T47D (cell line): ENCODE measurements around the gene PGAP3.
"Not testable (repeated sequence)": the region's sequence is repeated elsewhere in the genome, so short reads cannot be mapped to it uniquely, and the experiment has no call there.

Experiments
- DNase-seq, 2 experiments: peaks; one replicate each; pipeline versions ENCODE4 v3.0.0 to v3.0.0-alpha.2; 2011 to 2012; ENCODE audit warnings: low read depth in 1 of 2, low spot score in 1 of 2
- JUND ChIP-seq: IDR thresholded peaks from 2 replicates; pipeline ENCODE4 v1.6.1; 2012; ENCODE audit warnings: low read depth
- in situ Hi-C: cut with HindIII; loops from 2 replicates; pipeline ENCODE4 v1.10.0; 2016; ENCODE audit warnings: low sequenced_read_pairs, low pct_unique_long_range_greater_than_20kb

Gene PGAP3

DNA sequence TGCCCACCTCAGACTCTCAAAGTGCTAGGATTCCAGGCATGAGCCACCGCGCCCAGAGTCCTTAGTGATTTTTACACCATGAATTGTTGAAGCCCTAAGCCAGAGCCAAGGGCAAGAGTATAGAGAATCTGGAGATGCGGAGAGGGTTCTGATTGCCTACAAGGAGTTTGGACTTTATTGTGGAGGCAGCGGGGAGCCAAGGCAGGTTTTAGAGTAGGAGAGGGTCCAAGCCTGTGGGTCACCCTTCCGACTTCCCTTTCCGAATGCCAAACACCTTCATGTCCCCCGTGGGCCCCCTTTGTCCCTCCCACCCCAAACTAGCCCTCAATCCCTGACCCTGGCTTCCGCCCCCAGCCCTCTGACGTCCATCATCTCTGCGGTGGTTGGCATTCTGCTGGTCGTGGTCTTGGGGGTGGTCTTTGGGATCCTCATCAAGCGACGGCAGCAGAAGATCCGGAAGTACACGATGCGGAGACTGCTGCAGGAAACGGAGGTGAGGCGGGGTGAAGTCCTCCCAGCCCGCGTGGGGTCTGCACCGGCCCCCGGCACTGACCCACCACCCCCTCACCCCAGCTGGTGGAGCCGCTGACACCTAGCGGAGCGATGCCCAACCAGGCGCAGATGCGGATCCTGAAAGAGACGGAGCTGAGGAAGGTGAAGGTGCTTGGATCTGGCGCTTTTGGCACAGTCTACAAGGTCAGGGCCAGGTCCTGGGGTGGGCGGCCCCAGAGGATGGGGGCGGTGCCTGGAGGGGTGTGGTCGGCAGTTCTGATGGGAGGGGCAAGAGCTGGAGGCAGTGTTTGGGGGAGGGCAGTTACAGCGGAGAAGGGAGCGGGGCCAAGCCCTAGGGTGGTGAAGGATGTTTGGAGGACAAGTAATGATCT, 35.4 kb upstream of the PGAP3 start:
- peak in 1 of 2 experiments; percentile 58 for DNase-seq
- in situ Hi-C loops: no loop called here
- TF ChIP-seq JUND: no peak

GRCh38 chr17:39722104-39722503, 34.2 kb upstream of the PGAP3 start:
- in situ Hi-C loops: no loop called here
- no peak for TF ChIP-seq JUND
- DNase-seq: no peak

DNA sequence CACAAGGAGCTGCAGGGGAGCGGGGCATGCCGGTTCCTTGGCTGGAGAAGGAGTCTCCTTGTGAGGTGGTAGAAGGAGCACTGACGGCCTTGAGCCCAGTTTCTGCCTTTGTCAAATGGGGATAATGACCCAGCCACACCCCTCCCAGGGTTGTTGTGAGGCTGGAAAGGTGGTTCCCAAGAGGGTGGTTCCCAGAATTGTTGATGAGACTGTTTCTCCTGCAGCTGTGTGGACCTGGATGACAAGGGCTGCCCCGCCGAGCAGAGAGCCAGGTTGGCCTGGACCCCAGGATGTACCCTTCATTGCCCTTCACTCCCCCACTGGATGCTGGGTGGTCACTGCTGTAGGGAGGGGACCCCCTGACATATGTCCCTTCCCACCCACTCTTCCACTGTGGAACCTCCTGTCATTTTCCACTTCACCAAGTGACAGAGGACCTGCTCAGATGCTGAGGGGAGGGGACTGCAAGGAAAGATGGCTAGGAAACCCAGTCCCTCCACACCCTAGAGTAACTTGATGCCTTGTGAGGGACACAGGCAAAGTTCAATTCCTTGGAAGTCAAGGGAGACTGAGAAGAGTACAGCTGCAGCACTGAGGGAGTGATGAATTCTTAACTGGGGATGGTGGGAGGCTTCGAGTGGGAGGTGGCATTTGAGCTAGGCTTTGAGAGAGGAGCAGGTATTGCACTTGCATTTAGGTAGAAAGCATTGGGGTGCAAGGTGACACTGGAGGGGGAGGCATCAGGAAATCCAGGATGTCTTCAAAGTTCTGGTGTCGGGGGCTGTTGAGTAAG, 31.9 kb upstream of the PGAP3 start:
- in situ Hi-C loops: no loop called here
- TF ChIP-seq JUND: no peak
- no peak for DNase-seq

DNA sequence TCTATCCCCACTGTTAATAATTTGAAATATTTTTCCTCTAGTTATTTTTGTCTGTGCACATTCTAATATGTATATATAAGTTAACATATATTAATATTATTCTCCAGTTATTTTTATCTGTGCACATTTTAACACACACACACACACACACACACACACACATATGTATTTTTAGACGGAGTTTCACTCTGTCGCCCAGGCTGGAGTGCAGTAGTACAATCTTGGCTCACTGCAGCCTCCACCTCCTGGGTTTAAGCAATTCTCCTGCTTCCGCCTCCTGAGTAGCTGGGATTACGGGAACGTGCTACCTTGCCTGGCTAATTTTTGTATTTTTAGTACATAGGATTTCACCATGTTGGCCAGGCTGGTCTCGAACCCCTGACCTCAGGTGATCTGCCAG, 29.8 kb upstream of the PGAP3 start:
- in situ Hi-C loops: no loop called here
- DNase-seq: no peak
- TF ChIP-seq JUND: no peak

- in situ Hi-C loops: no loop called here
- TF ChIP-seq JUND: no peak
- DNase-seq: peak in 1 of 2 experiments; percentile 48
These were observed 29.2 kb upstream of the PGAP3 start for GRCh38 chr17:39716879-39717536.

- no peak for DNase-seq
- in situ Hi-C loops: no loop called here
- no peak for TF ChIP-seq JUND
These were observed 28.4 kb upstream of the PGAP3 start for GRCh38 chr17:39716073-39716818.

- DNase-seq: no peak
- in situ Hi-C loops: no loop called here
- TF ChIP-seq JUND: no peak
These were observed 27.7 kb upstream of the PGAP3 start for GRCh38 chr17:39715375-39716072.

GRCh38 chr17:39714234-39714633, 26.4 kb upstream of the PGAP3 start:
- TF ChIP-seq JUND: no peak
- in situ Hi-C loops: no loop called here
- no peak for DNase-seq

DNA sequence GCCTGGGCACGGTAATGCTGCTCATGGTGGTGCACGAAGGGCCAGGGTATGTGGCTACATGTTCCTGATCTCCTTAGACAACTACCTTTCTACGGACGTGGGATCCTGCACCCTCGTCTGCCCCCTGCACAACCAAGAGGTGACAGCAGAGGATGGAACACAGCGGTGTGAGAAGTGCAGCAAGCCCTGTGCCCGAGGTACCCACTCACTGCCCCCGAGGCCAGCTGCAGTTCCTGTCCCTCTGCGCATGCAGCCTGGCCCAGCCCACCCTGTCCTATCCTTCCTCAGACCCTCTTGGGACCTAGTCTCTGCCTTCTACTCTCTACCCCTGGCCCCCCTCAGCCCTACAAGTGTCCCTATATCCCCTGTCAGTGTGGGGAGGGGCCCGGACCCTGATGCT, 24.0 kb upstream of the PGAP3 start:
- DNase-seq: no peak
- no peak for TF ChIP-seq JUND
- in situ Hi-C loops: no loop called here

DNA sequence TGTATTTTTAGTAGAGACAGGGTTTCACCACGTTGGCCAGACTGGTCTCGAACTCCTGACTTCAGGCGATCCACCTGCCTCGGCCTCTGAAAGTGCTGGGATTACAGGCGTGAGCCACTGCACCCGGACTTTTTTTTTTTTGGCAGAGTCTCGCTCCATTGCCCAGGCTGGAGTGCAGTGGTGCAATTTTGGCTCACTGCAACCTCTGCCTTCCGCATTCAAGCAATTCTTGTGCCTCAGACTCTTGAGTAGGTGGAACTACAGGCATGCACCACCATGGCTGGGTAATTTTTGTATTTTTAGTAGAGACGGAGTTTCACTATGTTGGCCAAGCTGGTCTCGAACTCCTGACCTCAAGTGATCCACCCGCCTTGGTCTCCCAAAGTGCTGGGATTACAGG, 23.2 kb upstream of the PGAP3 start:
- DNase-seq, in situ Hi-C loops: not testable (repeated sequence)

DNA sequence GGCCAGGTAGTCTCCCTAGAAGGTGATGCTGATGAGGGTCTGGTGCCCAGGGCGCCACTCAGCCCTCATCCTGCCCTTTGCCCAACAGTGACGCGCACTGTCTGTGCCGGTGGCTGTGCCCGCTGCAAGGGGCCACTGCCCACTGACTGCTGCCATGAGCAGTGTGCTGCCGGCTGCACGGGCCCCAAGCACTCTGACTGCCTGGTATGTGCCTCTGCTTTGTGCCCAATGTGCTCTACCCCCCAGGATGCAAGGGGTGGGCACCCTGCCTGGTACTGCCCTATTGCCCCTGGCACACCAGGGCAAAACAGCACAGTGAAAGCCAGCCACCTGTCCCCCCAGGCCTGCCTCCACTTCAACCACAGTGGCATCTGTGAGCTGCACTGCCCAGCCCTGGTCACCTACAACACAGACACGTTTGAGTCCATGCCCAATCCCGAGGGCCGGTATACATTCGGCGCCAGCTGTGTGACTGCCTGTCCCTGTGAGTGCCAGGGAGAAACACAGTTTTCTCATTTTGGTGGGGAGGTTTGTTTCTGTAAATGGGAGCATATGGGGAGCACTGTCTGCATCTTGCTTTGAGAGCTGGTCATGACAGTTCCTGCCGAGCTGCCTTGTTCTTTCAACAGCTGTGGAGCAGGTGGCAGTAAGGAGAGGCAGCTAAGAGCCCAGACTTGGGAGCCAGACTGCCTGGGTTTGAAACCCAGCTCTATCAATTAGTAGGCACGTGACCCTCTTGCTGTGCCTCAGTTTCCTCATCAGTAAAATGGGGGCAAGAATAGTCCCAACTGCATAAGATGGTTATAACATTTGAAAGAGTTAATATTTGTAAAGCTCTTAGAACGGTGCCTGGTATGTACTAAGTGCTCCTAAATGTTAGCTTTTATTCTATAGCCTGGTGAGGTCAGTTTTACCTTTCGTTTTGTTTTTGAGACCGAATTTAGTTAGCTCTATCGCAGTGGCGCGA, 22.4 kb upstream of the PGAP3 start:
- in situ Hi-C loops: no loop called here
- no peak for TF ChIP-seq JUND
- no peak for DNase-seq
